ENCODE results near the gene GDE1. TPM values are rescaled to one million over a fixed set of nuclear protein-coding genes. Genes with fewer than 3 reads are reported as not detected.
"Not testable (repeated sequence)": the region's sequence is repeated elsewhere in the genome, so short reads cannot be mapped to it uniquely, and the experiment has no call there.

GDE1 gene, protein sequence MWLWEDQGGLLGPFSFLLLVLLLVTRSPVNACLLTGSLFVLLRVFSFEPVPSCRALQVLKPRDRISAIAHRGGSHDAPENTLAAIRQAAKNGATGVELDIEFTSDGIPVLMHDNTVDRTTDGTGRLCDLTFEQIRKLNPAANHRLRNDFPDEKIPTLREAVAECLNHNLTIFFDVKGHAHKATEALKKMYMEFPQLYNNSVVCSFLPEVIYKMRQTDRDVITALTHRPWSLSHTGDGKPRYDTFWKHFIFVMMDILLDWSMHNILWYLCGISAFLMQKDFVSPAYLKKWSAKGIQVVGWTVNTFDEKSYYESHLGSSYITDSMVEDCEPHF
- 49.7 and 68.7 TPM in 2 replicates for total RNA-seq (2014; rRNA removed; shearing (Covaris generic))

DNA sequence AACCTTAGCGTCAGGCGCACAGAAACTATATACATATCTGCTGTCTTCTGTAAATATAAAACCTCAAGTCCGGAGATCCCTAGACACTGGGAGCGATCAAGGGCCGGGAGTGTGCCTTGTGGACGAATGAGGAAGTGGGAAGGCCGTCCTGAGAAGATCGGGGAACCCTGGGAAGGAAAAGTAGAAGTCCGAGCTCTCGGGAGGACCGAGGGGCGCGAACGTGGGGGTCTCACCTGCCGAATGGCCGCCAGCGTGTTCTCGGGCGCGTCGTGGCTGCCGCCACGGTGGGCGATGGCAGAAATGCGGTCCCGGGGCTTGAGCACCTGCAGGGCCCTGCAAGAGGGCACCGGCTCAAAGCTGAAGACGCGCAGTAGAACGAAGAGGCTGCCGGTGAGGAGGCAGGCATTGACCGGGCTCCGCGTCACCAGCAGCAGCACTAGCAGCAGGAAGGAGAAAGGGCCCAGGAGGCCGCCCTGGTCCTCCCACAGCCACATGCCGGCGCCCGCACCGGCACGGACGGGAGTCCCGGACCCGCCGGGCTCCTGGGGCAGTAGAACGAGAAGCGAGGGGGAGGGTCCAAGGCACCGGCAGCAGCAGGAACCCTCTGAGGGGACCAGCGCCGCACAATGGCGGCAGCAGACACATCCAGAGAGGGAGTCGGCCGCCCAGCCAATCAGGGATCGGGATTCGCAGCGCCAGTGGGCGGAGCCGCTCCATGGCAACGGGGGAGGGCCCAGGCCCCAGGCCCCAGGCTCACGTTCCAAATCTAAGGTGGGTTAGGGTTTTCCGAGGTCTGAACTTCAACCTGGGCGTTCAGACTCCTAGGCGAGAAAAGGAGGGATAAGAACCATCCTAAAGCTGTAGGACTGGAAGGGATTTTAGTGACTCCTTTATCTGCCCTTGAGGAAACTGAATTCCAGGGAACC, at the start of gene GDE1:
GDE1 (minus strand) TSS at position 628 of the 926 bp plus-strand sequence; CDS start at position 494, 134 bp downstream.
- DNase-seq (ENCODE audit: low spot score): peak; percentile 97
- in situ Hi-C loops (cut with HindIII; ENCODE audit: low sequenced_read_pairs): no loop called here

- DNase-seq (ENCODE audit: low spot score): no peak
- in situ Hi-C loops (cut with HindIII; ENCODE audit: low sequenced_read_pairs): no loop called here
These were observed 45.7 kb upstream of the GDE1 start for GRCh38 chr16:19567560-19567959.

GRCh38 chr16:19566362-19566761, 44.5 kb upstream of the GDE1 start:
- no peak for DNase-seq (ENCODE audit: low spot score)
- in situ Hi-C loops (cut with HindIII; ENCODE audit: low sequenced_read_pairs): no loop called here

GRCh38 chr16:19563377-19563776, 41.5 kb upstream of the GDE1 start:
- in situ Hi-C loops (cut with HindIII; ENCODE audit: low sequenced_read_pairs): no loop called here
- DNase-seq (ENCODE audit: low spot score): no peak

DNA sequence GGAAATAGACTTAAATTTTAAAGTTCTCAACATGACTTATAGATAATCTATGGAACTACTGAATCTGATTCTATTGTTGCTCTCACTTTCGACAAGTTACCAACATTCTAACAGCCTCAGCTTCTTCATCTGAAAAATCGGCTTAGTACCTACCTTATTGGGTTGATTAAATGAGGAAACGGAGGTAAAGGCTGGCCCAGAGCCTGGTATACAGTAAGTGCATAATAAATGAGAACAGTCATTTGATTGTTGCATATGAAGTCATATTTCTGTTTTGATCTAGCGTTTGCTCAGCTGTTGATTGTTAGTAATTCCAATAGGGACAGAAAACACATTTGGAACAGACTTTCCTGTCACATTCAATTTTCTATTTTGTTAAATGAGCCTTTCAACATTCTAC, 38.2 kb upstream of the GDE1 start:
- in situ Hi-C loops (cut with HindIII; ENCODE audit: low sequenced_read_pairs): no loop called here
- no peak for DNase-seq (ENCODE audit: low spot score)

GRCh38 chr16:19559242-19559910, 37.5 kb upstream of the GDE1 start:
- peak; percentile 76 for DNase-seq (ENCODE audit: low spot score)

GRCh38 chr16:19555938-19556771, 34.3 kb upstream of the GDE1 start:
- DNase-seq (ENCODE audit: low spot score): peak; percentile 48
- in situ Hi-C loops (cut with HindIII; ENCODE audit: low sequenced_read_pairs): no loop called here

More at GRCh38 chr16:19559242-19559910, 37.5 kb upstream of the GDE1 start:
- in situ Hi-C loops (cut with HindIII; ENCODE audit: low sequenced_read_pairs): no loop called here

DNA sequence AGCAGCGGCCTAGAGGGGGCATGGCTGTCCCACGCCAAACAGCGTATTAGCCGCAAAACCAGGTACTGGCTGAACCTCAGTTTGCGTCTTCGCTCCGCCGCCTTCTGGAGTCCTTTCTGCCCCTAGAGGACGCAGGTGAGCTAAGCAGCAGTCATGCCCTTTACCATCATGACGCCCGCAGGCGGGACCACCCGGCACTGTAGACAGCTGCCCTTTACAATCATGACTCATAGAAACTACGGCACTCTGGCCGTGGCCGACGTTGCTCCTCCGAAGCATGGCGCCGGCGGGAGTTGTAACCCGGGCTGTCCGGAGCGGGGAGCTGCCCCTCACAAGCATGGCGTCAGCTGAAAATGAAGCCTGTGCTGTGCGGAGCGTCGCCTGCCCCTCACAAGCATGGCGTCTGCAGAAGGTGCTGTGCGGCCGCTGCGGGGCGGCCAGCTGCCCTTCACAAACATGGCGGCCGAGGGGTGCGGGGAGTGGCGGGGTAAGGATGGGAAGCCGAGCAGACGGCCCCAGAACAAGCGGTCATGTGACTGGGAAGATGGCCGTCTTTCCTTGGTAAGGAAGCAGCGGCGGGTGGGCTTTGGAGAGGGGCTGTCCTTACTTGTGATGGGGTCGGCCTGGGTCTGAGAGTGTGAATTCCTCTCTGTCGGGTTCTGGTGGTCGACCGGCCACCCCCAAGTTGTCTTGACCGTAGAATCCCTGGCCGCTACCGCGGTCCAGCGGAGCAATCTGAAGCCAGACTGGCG, 33.5 kb upstream of the GDE1 start, which contains the start of gene VPS35L:
VPS35L (plus strand) TSS at position 518 of the 752 bp plus-strand sequence; CDS start at position 545, 27 bp downstream.
- DNase-seq (ENCODE audit: low spot score): peak; percentile 98

GRCh38 chr16:19549673-19550072, 27.8 kb upstream of the GDE1 start:
- in situ Hi-C loops (cut with HindIII; ENCODE audit: low sequenced_read_pairs): no loop called here

More for the DNA sequence above, 33.5 kb upstream of the GDE1 start, which contains the start of gene VPS35L:
- in situ Hi-C loops (cut with HindIII; ENCODE audit: low sequenced_read_pairs): no loop called here

DNA sequence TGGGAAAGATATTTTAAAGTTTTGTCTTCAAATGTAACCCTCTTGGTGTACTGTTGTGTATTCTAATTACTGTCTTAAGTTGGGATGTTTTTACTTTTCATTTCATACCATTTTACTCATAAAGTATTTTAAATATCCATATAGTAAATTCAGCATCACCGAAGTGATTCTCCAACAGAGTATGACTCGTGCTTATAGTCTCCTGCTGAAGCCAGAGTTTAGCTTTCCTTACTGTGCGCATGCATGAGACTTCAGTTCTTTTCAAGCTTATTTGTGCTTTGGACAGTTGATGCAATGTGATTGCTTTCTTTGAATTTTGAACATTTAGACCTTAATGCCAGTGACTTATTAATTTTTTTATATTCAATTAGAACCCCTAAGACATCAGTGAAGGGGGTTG, 26.2 kb upstream of the GDE1 start:
- no peak for DNase-seq (ENCODE audit: low spot score)
- in situ Hi-C loops (cut with HindIII; ENCODE audit: low sequenced_read_pairs): no loop called here

More at GRCh38 chr16:19549673-19550072, 27.8 kb upstream of the GDE1 start:
- no peak for DNase-seq (ENCODE audit: low spot score)

- in situ Hi-C loops (cut with HindIII; ENCODE audit: low sequenced_read_pairs); DNase-seq (ENCODE audit: low spot score): not testable (repeated sequence)
These were observed 21.5 kb upstream of the GDE1 start for GRCh38 chr16:19543278-19543996.

DNA sequence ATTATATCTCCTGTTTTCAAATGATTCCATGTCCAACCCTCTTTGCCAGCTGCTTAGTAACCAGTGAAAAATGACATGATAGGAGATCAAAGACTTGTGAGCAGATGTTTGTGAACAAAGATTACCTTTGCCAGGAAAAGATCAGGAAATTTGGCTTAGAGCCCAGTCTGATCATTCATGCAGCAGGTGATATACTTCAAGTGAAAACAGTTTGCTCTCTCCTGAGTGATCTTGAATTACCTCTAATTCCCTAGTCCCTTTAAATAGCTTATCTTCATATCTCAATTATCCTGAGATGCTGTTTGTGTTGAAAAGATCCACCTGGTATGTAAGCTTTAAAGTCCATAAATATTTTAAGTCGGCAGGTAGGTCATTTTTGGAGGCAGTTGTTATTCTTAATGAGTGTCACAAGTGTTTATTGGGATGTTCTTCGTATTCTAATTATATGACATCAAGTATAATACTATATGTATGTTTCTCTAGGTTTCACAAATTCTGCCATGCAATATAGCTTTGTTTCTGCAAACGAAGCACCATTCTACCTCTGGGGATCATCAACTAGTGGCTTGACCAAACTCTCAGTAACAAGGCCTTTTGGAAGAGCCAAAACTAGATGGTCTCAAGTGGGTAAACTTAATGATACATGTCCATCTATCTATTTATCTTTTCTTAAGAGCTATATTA, 20.4 kb upstream of the GDE1 start:
- in situ Hi-C loops (cut with HindIII; ENCODE audit: low sequenced_read_pairs): no loop called here

GRCh38 chr16:19540241-19540970, 18.5 kb upstream of the GDE1 start:
- no peak for DNase-seq (ENCODE audit: low spot score)
- in situ Hi-C loops (cut with HindIII; ENCODE audit: low sequenced_read_pairs): no loop called here

More for the DNA sequence above, 20.4 kb upstream of the GDE1 start:
- no peak for DNase-seq (ENCODE audit: low spot score)

- in situ Hi-C loops (cut with HindIII; ENCODE audit: low sequenced_read_pairs): no loop called here
- DNase-seq (ENCODE audit: low spot score): no peak
These were observed 10.7 kb upstream of the GDE1 start for GRCh38 chr16:19532601-19533000.

GRCh38 chr16:19528666-19529065, 6.8 kb upstream of the GDE1 start:
- no peak for DNase-seq (ENCODE audit: low spot score)
- in situ Hi-C loops (cut with HindIII; ENCODE audit: low sequenced_read_pairs): no loop called here

GRCh38 chr16:19527161-19527560, 5.3 kb upstream of the GDE1 start:
- in situ Hi-C loops (cut with HindIII; ENCODE audit: low sequenced_read_pairs): no loop called here
- no peak for DNase-seq (ENCODE audit: low spot score)

Measured in G401 (cell line).